NCI-H2227 (cell line): ENCODE results near the gene ENO3.

Experiments
- DNase-seq: peaks from one replicate; lab custom pipeline; 2025; ENCODE audit not compliant: unreplicated experiment; lab: John Stamatoyannopoulos, UW

ENO3 gene

DNA sequence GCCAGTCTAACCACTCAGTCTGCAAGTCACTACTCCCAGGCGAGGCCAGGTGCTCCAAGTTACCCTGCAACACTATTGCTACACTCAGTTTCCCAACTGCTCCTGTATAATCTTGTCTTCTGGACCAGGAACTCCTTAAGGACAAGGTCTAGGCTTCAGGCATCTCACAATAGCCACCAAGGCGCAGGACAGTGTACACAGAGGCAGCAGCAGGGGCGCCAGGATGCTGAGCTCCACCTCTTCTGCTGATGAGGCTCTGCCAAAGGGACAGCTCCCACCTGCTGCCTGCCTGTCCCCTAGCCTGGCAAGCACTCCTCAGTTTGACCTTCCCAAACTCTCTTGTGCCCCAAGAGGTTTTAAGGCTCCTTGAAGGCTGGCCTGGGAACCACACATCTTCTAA is 14.5 kb upstream of the ENO3 start:
- no peak for DNase-seq

DNA sequence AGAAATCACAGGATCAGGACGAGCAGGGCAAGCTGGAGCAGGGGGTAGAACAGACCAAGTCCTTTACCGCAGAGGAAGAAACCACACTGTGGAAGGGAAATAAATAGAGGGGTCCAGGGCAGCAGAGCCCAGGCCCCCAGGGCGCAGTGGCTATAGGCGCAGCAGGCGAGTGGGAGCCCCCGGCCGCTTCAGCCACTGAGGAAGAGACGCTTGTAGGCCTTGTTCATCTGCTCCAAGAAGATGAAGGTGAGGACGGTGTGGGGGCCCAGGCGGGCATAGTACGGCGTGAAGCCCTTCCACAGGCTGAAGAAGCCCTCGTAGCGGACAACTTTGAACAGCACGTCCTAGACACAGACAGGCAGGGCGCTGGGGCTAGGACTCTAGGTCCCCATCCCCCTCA is 13.4 kb upstream of the ENO3 start:
- no peak for DNase-seq

DNA sequence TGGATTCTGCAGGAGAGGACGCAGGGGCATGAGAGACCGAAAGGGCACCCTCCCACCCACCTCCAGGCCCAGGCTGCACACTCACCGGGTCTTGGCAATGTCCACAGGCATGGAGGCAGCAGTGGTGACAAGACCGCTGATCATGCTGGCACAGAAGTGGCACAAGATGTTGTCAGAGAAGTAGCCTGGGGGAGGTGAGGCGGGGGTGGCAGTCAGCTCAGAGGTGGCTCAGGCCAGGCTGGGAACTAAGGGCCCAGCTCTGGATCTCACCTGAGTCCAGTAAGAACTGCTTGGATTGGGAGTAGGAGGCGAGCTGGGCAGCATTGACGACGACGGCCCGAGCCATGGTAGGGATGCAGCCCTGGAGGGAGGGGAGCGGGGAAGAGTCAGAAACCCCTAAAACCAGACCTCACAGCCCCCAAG is 12.8 kb upstream of the ENO3 start:
- DNase-seq = no peak

DNA sequence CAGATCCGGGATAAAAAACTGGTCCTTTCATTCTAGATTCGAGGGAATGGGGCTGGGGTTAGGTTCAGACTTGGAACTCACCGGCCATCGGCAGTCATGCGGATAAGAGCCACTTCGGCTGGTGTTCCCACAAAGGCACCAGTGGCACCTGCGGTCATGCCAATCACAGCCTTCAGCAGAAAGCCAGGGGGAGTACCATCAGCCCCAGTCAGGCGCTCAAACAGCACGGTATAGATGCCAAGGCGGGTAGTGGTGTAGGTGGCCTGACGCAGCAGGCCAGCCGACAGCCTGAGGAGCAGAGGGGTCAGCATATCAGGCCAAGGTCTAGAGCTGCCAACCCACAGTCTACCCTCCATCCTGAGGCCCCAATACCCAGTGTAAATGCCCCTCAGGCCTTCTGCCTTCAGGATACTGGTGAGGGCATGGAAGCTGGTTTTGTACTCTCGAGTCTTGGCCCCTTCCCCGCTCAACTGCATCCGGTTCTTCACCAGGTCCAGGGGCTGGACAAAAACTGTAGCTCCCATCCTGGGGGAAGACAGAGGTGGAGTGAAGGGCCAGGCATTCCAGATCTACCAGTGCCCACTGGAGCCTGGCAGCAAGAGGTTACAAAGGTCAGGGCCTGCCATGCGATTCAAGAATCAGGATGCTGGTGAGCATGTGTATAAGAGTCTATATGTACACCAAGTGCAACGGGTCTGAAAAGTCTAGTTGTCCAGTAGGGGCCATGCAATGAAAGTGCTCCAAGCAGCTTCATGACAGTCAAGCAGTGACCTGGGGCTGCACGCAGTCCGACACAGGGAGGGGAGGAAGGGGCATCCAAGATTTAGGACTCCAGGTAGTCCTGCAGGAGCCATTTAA is 12.0 kb upstream of the ENO3 start:
- DNase-seq = no peak

DNA sequence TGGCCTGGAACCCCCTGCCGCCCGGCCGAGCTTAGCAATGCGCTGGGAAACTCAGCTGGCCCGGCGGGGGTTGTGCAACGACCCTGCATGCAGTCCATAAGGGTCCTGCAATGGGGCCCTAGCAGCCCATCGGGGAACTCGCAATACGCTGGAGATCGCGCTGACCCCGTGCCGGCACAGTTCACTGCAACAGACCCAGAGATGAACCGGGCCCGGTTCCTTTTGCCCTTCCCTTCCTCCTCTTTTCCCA is 11.4 kb upstream of the ENO3 start:
- DNase-seq = no peak

DNA sequence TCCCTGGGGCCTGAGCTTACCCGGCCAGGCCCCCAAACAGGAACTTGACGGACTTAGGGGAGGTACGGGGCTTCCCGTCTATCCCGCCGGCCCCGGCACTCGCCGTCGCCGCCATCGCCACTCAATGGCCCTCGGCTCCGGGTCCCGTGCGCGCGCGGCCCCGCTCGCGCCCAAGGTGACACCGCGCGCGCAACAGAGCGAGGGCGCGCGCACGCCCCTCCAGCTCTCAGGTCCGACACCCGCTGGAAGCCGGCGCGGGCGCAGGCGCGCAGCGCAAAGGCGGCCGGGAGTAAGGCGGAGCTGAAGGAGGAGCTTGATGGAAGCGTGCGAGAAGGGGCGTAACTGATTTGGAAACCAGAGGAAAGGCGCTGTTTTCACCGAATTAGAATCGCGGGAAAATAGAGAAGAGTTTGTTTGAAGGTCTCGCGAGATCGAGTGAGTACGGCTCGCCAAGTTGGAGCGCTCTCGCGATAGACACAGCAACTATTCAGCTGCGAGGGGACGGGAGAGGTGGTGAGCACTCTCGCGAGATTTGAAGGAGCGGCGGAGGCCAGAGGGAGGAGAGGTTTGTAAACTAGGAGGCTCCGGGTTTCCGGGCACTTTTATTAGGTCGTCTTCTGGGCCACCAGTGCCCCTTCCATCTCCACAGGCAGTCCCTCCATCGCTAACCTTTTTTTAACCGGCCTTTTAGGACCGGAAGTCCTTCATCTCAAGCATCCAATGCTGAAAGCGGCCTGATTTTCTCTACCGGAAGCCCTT is 10.9 kb upstream of the ENO3 start, which contains the start of the genes RNF167 and SLC25A11:
TSS of gene RNF167 (plus strand) at position 473 of the 759 bp plus-strand sequence. CDS start 642 bp downstream, outside the sequence.
TSS of gene SLC25A11 (minus strand) at position 251 of the 759 bp plus-strand sequence. CDS start at position 115, 136 bp downstream.
- DNase-seq = peak; percentile 96

DNA sequence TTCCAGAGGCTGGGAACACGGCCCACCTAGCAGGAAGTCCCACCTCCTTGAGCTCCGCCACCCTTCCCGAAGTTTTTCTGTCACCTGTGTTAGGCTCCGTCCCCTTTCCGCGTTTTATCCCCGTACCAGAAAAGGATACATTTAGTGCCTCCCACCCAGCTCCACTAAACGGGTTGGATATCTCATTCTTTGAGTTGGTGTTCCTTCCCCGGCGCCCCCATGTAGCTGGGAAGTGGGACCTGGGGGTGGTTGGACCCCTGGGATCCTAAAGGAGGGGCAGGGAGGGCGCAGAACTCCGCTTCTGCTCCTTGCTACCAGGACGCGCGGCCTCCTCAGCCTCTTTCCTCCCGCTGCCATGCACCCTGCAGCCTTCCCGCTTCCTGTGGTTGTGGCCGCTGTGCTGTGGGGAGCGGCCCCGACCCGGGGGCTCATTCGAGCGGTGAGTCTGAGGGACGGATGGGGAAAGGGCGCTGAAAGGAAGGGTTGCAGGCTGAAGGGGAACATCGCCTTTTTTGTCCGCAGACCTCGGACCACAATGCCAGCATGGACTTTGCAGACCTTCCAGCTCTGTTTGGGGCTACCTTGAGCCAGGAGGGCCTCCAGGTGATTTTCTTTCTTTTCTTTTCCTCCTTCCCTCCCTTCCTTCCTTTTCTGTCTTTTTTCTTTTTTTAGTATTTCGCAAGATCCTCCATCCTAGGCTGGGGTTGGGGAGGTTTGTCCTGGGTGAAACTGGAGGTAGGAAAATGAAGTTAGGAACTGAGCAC is 10.2 kb upstream of the ENO3 start:
- no peak for DNase-seq

DNA sequence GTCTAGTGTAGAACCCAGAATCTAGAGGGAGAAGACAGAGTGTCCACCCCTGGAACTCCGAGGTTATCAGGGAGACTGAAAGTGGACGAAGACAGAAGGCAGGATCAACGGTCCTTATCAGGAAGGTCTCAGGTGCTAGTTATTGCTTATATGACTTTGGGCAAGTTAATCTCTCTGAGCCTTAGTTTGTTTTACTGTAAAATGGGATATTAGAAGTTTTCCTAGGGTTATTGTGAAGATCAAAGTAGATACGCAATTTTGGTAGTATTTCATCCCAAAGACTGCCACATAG is 9.7 kb upstream of the ENO3 start:
- DNase-seq = no peak

DNA sequence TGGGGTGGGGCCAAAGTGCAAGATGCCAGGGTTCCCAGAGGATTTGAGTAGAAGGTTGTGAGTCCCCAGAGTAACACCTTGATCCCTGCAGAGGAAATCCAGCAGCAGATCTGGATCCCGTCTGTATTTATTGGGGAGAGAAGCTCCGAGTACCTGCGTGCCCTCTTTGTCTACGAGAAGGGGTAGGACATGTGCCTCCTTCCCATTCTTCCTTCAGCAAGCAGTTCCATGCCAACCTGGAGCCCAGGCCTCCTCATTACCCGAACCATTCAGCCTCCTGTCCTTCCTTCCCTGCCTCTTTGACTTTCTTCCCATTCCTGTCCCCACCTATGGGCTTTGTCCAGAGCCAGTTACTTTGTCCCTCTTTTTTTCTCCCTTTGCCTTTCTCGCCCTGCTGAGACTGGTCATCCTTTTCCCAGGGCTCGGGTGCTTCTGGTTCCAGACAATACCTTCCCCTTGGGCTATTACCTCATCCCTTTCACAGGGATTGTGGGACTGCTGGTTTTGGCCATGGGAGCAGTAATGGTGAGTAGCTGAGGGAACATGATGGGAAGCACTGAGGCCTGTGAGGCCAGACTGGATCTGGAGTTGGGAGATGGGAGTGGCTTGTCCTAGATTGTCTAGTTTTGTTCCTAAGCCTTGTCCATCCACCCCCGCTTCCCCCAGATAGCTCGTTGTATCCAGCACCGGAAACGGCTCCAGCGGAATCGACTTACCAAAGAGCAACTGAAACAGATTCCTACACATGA is 8.0 kb upstream of the ENO3 start:
- DNase-seq = no peak

DNA sequence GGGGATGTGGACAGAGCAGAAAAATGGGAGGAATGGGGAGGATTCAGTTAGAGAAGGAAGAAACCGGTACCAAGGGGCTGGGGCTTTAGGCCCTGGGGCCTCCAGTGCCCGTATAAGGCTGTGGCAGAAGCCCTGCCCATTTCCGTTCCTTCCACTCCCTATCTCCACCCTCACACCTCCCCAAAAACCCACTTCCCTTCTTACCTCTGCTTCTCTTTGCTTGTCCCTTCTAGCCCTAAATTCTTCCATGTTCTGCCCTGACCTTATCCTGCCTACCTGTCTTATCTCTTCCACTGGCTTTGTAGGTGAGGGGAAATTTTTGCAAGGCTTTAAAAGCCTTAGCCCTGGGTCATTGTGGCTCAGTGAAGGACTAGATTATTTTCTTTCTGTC is 6.8 kb upstream of the ENO3 start:
- DNase-seq = no peak

DNA sequence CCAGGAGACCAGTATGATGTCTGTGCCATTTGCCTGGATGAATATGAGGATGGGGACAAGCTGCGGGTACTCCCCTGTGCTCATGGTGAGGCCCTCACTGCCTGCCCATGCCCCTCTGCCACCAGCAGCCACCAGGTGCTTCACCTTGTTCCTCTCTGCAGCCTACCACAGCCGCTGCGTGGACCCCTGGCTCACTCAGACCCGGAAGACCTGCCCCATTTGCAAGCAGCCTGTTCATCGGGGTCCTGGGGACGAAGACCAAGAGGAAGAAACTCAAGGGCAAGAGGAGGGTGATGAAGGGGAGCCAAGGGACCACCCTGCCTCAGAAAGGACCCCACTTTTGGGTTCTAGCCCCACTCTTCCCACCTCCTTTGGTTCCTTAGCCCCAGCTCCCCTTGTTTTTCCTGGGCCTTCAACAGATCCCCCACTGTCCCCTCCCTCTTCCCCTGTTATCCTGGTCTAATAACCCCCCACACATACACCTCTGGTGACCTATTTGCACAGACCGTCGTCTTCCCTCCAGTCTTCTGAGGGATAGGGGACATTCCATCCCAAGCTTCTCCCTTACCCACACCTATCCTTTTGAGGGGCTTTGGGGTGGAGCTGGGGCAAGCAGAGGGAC is 6.3 kb upstream of the ENO3 start:
- no peak for DNase-seq

DNA sequence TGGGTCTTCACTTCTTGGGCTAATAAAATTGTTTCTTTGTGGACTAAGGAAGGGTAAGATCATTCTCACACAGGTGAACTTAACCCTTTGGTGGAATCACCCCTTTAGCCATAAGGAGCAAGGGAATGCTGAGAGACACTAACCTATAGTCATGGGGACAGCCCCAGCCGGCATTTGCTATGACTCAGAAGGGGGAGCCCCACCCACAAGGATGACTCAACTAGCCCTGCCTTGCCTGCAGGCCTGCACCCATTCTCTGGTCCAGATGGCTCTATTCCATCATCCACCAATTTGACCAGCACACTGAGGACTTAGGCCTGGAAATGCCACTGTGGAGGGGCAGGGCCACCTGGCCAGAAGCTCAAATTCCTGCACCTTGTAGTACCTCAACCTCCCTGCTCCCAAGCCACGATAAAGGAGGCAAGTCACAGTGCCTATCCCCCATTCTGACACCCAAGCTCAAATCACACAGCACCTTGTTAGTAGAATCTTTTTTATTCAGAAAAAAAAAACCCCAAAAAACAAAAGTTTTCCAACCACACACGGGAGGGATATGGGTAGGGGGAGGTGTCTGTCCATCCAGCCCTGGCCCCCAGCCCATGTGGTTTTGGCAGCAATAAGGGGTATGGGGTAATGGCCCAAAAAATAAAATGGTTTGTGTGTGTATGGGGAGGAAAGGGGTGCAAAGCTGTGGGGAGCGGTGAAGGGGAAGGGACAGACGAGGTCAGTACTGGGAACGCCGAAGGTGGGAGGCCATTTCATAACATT is 5.6 kb upstream of the ENO3 start:
- no peak for DNase-seq

DNA sequence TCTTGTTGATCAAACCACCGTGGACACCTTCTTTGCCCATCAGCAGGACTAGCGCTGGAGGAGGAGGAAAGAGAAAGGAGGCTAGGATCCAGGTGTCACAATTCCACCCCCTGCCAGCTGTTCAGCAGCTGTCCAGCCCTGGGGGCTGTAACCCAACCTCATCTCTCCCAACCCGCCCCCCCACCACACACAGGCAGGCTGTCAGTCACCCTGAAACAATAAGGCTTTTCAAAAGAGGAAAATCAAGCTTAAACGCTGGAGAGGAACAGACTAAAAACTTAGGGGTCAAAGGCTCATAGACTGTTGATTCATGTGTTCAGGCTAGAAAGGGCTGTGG is 5.0 kb upstream of the ENO3 start:
- no peak for DNase-seq

DNA sequence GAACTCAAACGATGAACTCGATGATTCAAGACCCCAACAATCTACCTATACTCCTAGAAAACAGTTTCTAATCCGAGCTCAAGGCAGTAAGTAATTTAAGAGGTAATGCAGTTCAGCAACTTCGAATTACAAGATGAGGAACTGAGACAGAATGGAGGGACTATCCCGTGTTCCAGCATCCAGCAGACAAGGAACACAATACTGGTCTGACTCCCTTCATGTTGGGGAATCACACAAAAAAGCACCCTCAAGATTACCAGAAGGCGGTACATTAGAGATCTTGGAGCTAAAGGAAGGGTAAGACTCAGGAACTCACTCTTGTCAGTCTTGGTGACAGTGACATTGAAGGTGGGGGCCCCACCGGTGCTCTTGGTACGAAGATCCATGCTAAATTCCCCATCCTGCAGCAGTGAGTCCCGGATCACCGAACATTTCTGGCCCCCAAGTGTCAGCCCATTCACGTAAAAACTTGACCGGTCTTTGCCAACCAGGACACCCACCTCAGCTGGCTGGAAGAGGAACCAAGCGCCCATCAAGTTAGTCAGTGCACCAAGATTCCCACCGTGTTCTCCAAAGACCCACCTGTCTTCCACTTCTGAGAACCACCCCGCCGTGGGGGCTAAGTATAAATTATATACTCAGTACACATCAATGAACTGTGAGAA is 4.5 kb upstream of the ENO3 start:
- no peak for DNase-seq

DNA sequence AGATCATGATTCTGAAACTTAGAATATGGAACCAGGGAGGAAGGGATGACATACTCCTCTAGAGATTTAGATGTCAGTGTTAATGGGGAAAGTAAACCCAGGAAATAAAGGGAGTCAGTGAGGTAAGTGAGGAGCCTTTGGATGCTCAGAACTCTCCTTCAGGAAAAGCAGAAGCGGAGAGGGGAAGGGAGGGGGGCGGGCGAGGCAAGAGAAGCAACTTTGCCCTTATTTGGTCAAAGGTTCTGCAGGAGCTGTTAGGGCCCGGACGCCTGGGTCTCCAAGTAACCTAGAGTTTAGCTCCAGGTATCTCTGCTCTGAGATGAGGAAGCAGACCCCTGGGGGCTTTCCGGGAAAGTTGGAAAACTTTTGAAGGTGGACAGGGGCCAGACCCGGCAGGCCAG is 3.9 kb upstream of the ENO3 start:
- DNase-seq = no peak

DNA sequence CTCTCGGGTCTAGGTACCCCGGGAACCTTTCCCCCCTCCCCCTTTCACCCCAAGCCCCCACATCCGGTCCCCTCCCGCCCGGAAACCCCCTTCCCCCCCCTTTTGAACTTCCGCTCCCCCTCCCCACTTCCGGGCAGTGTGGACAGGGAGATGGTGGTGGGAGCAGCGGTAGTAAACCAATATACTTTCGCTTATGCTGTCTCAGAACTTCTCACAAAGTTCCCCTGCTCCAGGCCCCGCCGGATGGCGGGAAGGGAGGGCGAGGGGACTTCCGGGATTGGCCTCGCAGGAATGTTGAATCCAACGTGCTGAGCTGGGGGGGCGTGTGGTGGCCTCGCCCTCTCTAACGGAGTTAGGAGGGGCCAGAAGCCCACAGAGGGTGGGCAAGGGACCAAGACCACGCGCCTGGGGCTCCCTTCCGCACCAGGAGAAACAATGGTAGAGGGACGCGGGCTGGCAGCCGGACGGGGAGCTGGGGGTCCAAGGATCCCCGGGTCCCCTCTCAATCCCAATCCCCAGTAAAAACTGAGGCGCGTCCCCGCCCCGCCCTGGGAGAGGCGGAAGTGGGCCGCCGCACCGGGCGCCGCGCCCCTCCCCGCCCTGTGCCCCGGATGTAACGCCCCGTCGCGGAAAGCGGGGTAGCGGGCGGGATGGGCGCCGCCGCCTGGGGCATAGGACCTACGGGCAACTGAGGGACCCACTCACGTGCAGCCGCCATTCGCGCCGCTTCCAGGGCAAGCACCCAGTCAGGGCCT is 3.3 kb upstream of the ENO3 start:
- DNase-seq = peak; percentile 53

DNA sequence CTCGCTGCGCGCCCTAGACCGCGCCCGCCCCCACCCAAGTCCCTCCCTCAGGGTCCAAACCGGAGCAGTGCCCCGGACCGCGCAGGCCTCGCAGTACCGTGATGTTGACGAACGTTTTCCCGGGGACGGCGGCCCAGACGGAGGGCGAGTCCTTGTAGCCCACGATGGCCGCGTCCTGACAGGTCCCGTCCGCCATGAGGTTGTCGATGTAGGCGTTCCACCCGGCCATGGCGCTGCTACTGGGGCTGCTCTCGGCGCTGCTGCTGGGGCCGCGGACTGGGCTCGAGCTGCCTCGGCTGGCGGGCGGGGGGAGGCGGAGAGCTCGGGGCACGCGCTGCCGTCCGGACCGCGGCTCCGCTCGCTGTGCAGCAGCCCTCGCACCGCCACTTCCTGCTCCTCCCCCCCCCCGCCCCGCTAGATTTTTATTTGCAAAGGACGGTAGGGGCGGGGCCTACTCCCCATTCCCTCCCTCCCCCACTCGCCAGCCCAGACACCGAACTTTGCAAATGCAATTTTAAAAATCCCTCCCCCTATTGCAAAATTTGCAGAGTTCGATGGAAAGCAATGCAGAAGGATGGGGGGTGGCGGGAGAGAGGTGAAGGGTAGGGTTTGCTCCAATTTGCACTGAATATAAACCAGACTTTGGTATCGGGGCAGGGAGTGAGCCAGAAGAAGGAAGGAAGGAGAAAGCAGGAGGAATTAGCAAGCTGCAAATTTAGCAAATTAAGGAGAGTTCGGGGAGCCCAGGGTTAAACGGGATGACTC is 2.6 kb upstream of the ENO3 start, which contains the start of gene PFN1:
TSS of gene PFN1 (minus strand) at position 365 of the 765 bp plus-strand sequence. CDS start at position 229, 136 bp downstream.
- DNase-seq = peak; percentile 83

DNA sequence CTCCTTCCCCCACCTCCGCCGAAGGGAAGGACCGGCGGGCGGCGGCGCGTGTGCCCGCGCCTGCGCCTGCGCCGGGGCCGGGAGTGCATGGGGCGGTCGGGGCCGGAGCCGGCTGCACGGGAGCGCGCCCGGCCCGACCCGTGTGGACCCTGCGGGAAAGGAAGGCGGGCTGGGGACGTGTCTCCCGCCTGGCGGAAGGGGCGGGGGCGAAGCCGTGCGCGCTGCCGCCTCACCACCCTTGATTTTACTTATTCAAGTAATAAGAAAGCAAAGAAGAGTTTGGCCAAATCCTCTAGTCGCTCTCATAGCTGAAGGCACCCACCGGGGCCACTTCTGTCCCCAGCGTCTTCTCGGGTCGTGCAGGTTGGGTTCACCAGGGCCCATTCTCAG is 2.0 kb upstream of the ENO3 start:
- DNase-seq = peak; percentile 89
